ENCODE results near the gene CHST3.

DNA sequence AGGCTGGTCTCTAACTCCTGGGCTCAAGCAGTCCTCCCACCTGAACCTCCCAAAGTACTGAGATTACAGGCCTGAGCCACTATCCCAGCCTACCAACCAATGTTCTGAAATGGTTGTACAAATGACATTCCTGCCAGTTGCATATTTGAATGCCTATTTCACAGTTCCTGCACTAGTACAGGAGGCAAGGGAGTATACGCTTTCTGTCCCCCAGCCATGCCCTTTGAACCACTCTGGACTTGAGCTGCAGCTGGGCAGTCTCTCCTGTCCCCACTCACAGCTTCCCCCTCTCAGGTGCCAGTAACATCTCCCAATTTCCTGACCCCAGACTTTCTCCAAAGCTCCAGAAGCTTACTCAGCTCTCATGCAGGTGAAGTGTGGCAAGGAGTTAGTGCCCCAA, 65.2 kb downstream of the CHST3 start:
- TF ChIP-seq, protein P1, sequence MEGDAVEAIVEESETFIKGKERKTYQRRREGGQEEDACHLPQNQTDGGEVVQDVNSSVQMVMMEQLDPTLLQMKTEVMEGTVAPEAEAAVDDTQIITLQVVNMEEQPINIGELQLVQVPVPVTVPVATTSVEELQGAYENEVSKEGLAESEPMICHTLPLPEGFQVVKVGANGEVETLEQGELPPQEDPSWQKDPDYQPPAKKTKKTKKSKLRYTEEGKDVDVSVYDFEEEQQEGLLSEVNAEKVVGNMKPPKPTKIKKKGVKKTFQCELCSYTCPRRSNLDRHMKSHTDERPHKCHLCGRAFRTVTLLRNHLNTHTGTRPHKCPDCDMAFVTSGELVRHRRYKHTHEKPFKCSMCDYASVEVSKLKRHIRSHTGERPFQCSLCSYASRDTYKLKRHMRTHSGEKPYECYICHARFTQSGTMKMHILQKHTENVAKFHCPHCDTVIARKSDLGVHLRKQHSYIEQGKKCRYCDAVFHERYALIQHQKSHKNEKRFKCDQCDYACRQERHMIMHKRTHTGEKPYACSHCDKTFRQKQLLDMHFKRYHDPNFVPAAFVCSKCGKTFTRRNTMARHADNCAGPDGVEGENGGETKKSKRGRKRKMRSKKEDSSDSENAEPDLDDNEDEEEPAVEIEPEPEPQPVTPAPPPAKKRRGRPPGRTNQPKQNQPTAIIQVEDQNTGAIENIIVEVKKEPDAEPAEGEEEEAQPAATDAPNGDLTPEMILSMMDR (IDR thresholded peaks at IDR 0.05), result no peak
- no peak for TF ChIP-seq POLR2A (IDR thresholded peaks at IDR 0.05)

Data from heart left ventricle (tissue), 13 donors.